ENCODE data around the gene CENPT. TPM values are rescaled to one million over a fixed set of nuclear protein-coding genes. Genes with fewer than 3 reads are reported as not detected.

CENPT gene
- total and polyA plus RNA-seq, 2 of the 8 experiments (the other 6 are each of a cell fraction or from before 2014, with no cell fraction given): 42.4 to 53.4 TPM

DNA sequence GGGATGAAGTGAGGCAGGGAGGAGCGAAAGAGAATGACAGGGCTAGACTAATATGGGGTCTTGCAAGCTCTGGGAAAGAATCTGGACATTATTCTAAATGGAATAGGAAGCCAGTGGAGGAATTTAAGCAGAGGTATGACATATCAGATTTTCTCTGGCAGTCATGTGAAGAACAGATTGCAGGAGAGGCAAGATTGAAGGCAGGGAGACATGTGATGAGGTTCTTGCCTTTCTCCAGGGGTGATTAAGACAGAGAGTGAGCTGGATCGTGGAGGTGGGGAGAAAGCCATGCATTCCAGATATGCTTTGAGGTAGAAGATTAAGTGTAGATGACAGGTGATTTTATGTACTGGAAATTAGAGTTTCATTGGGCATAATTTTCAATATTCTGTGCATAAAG, 9.7 kb downstream of the CENPT start:
- ChIA-PET POLR2A (ENCODE audit: partially characterized antibody) (interaction anchor here (1.3 kb wide), 1 partner anchor 8 kb away, joined by 3 read pairs; no protein-coding TSS in a partner anchor), CTCF (ENCODE audit: partially characterized antibody) (interaction anchor here (0.6 to 1.0 kb wide), 2 partner anchors 10 to 70 kb away, joined by 4 read pairs; partner anchors contain the start of gene CENPT)
- no peaks in the 10 kb centered on the region for H3K9me3 ChIP-seq (ENCODE audit: insufficient read depth in 2 of 2, low read depth in 1 of 2, low read length in 1 of 2)
- no peaks in the 10 kb centered on the region for H3K36me3 ChIP-seq (ENCODE audit: control insufficient read depth in 2 of 4, insufficient read depth in 4 of 4, low read length in 3 of 4)
- H3K79me2 ChIP-seq (ENCODE audit: control insufficient read depth in 1 of 2, insufficient read depth in 2 of 2, low read length in 2 of 2): peaks cover 0 to 3% of the 10 kb centered on the region in 2 experiments; a peak in 2 of 4 replicates
- no peak overlapping the region for H3K9ac ChIP-seq (replicated peaks in 1 of 4; ENCODE audit: extremely low read depth in 1 of 4, low read depth in 3 of 4, low read length in 3 of 4)
- H3K4ac ChIP-seq (replicated peaks; ENCODE audit: insufficient read length, low read depth, low read length): no peak overlapping the region
- no peak overlapping the region for H3K27ac ChIP-seq (ENCODE audit: low read depth, low read length)
- no peak overlapping the region for H2BK12ac ChIP-seq (ENCODE audit: low read depth, low read length)
- H4K5ac ChIP-seq (ENCODE audit: insufficient read length, low read depth, low read length): no peak overlapping the region
- H2AK5ac ChIP-seq (ENCODE audit: low read depth, low read length): no peak overlapping the region
- no peak overlapping the region for H3K14ac ChIP-seq (ENCODE audit: insufficient read length)
- no peak overlapping the region for H3K56ac ChIP-seq (replicated peaks; ENCODE audit: insufficient read length, low read depth, low read length)
- H3K4me3 ChIP-seq (ENCODE audit: extremely low read depth in 1 of 4, insufficient read depth in 2 of 4, low read depth in 3 of 4, low read length in 4 of 4): no peak overlapping the region
- no peak overlapping the region for H3K23ac ChIP-seq (ENCODE audit: insufficient read length)
- peaks cover 0 to 5% (median 3%) of the 10 kb centered on the region in 4 experiments; a peak in 4 of 7 replicates for H3K4me1 ChIP-seq (replicated peaks in 1 of 4; ENCODE audit: control insufficient read depth in 3 of 4, insufficient read depth in 4 of 4, low read length in 3 of 4)
- no peak overlapping the region for H4K91ac ChIP-seq (replicated peaks; ENCODE audit: insufficient read length, low read length)
- H2BK20ac ChIP-seq (ENCODE audit: low read length): no peak overlapping the region
- no peaks in the 10 kb centered on the region; the same call in 1 of the 2 replicates for H3K79me1 ChIP-seq (ENCODE audit: low read depth, low read length)
- no peak for FAIRE-seq
- no peak for DNase-seq (ENCODE audit: low read depth in 1 of 2, low spot score in 2 of 2)
- 0 out of 2 replicates have a peak overlapping the region, but pooled peaks have one; percentile 72 for H2BK15ac ChIP-seq (ENCODE audit: low read length)
- no peak overlapping the region for H4K8ac ChIP-seq (ENCODE audit: extremely low read depth, insufficient read depth, low read length)
- H3K4me2 ChIP-seq (ENCODE audit: insufficient read depth in 1 of 2, low read depth in 2 of 2, low read length in 2 of 2): no peak overlapping the region
- WGBS, 2 experiments (ENCODE audit: extremely low coverage in 1 of 2, insufficient coverage in 1 of 2, insufficient read length in 1 of 2, insufficient replicate concordance in 2 of 2, low coverage in 1 of 2, low lambda C conversion rate in 2 of 2, missing lambda C conversion rate in 1 of 2): 91% methylated on average over 2 of the region's 2 CpGs; no CpG with 5 or more reads in 1 of the 2 experiments
- no peak overlapping the region for H2BK120ac ChIP-seq (replicated peaks; ENCODE audit: low read depth, low read length)
- H3K18ac ChIP-seq (ENCODE audit: extremely low read depth, low read length): no peak overlapping the region
- no peak overlapping the region for H2BK5ac ChIP-seq (ENCODE audit: low read depth, low read length)
- no peak overlapping the region for H2AFZ ChIP-seq (ENCODE audit: low read length)
- H3K23me2 ChIP-seq (ENCODE audit: low read depth, low read length): peaks cover 11% of the 10 kb centered on the region
- H4K20me1 ChIP-seq (replicated peaks in 1 of 2; ENCODE audit: control insufficient read depth in 1 of 2, insufficient read depth in 2 of 2, low read length in 2 of 2): peaks cover 0 to 3% of the 10 kb centered on the region in 2 experiments
- H3K27me3 ChIP-seq (replicated peaks in 1 of 4; ENCODE audit: control insufficient read depth in 3 of 4, extremely low read depth in 1 of 4, insufficient read depth in 3 of 4, low read length in 3 of 4): no peaks in the 10 kb centered on the region
- TF ChIP-seq JUN (IDR thresholded peaks at IDR 0.05; ENCODE audit: low read depth, low read length) (no peak), POLR2A (IDR thresholded peaks at IDR 0.05; ENCODE audit: control extremely low read depth in 1 of 2, low read depth in 2 of 2, low read length in 2 of 2) (no peak), CBX8 (IDR thresholded peaks at IDR 0.05; ENCODE audit: borderline replicate concordance, low read depth, low read length) (no peak), RXRA (IDR thresholded peaks at IDR 0.05; ENCODE audit: insufficient read depth, low read depth, low read length) (no peak), CREB1 (IDR thresholded peaks at IDR 0.05) (no peak), SAP30 (IDR thresholded peaks at IDR 0.05; ENCODE audit: insufficient read depth, insufficient replicate concordance, low read length) (no peak), JUND (IDR thresholded peaks at IDR 0.05; ENCODE audit: low read length) (no peak), RAD21 (IDR thresholded peaks at IDR 0.05 in 1 of 2, conservative IDR thresholded peaks at IDR 0.05 in 1 of 2; ENCODE audit: low read depth in 2 of 2, low read length in 2 of 2) (no peak), TAF7 (optimal IDR thresholded peaks at IDR 0.05; ENCODE audit: borderline replicate concordance, low read depth, low read length) (no peak), EZH2 (IDR thresholded peaks at IDR 0.05; ENCODE audit: low read depth, low read length, severe bottlenecking) (no peak), SIRT6 (IDR thresholded peaks at IDR 0.05; ENCODE audit: low read length) (no peak), KDM1A (IDR thresholded peaks at IDR 0.05; ENCODE audit: borderline replicate concordance, low read length) (no peak), SIX5 (IDR thresholded peaks at IDR 0.05; ENCODE audit: low read depth, low read length) (no peak)
- TF ChIP-seq, protein P1, sequence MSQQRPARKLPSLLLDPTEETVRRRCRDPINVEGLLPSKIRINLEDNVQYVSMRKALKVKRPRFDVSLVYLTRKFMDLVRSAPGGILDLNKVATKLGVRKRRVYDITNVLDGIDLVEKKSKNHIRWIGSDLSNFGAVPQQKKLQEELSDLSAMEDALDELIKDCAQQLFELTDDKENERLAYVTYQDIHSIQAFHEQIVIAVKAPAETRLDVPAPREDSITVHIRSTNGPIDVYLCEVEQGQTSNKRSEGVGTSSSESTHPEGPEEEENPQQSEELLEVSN (IDR thresholded peaks at IDR 0.05): no peak
